GM03348 (cell line): Measurements from ENCODE around the gene CCDC7.
A peak's percentile ranks its signal among the peaks of the same experiment; 100 is the strongest.
"Not testable (repeated sequence)": the region's sequence is repeated elsewhere in the genome, so short reads cannot be mapped to it uniquely, and the experiment has no call there.

Experiments used
- DNase-seq: peaks from one replicate; pipeline ENCODE4 v3.0.0; 2012; ENCODE audit warnings: low spot score

Gene CCDC7

GRCh38 chr10:32699683-32700082, 253.7 kb downstream of the CCDC7 start:
- DNase-seq = not testable (repeated sequence)

DNA sequence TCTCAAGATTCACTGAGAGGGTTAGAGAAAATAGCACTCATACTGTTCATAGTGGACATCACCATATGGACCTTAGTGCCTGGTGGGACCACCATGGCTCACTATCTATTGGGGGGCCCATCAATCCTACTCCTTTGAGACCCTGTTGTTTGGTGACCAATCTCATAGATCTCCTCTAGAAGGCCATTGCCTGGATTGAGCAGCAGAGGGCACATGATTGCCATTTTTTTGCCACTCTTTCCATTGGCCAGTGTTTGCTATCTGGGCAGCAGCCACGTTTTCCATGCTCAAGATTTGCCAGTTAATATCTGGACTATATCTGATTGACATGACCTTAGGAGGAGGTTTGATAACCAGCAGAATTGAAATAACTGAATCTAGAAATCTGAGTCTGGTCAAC, 267.6 kb downstream of the CCDC7 start:
- no peak for DNase-seq

DNA sequence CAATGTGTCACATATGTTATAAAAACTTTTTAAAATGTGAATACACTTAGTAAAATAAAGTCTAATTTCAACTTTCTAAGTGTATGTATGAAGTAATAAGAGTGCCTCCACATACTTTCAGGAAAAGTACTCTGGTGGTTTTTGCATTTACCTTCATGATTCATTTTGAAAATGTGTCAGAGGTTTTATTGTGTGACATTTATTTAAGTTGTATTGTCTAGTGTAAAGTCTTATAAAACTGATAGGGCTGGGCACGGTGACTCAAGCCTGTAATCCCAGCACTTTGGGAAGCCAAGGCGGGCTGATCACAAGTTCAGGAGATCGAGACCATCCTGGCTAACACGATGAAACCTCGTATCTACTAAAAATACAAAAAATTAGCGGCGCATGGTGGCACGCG, 285.6 kb downstream of the CCDC7 start:
- no peak for DNase-seq

DNA sequence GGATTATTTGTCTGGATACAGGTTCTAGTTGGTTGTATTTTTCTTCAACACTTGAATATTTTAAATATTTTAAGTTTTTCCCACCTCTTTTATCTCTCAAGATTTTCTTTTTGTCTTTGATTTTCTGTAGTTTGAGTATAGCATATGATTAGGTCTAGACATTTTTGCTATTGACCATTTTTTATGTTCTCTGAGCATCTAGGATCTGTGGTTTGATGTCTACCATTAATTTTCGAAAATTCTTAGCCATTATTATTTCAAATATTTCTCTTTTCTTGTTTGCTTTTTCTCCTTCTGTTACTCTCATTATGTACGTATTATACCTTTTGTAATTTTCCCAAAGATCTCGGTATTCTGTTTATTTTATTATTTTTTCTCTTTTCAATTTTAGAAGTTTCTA, 293.0 kb downstream of the CCDC7 start:
- no peak for DNase-seq

- no peak for DNase-seq
Observed at GRCh38 chr10:32744321-32744720, 298.4 kb downstream of the CCDC7 start.

DNA sequence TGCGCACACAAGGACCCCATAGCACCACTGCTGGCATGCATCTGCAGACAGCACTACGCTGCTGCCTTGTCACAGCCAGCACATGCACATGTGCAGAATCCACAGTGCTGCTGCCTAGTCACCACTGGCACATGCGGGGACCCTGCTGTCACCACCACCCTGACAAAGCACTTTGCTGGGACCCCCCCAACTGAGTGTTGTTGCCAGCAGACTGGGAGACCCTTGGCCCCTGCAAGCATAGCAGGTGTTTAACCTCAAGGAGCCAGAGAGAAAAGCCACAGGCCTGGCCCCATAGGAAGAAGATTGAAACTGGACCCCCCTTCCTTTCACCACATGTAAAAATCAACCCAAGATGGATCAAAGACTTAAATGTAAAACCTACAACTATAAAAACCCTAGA, 300.9 kb downstream of the CCDC7 start:
- DNase-seq = peak; percentile 2

GRCh38 chr10:32751582-32751981, 305.6 kb downstream of the CCDC7 start:
- no peak for DNase-seq

DNA sequence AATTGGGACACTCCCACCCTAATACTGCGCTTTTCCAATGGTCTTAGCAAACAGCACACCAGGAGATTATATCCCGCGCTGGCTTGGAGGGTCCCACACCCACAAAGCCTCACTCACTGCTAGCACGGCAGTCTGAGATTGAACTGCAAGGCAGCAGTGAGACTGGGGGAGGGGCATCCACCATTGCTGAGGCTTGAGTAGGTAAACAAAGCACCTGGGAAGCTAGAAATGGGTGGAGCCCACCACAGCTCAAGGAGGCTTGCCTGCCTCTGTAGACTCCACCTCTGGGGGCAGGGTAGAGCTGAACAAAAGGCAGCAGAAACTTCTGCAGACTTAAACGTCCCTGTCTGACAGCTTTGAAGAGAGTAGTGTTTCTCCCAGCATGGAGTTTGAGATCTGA, 309.0 kb downstream of the CCDC7 start:
- DNase-seq = not testable (repeated sequence)

- no peak for DNase-seq
Observed at GRCh38 chr10:32771217-32771616, 325.3 kb downstream of the CCDC7 start.

- DNase-seq = no peak
Observed at GRCh38 chr10:32773105-32773504, 327.2 kb downstream of the CCDC7 start.

DNA sequence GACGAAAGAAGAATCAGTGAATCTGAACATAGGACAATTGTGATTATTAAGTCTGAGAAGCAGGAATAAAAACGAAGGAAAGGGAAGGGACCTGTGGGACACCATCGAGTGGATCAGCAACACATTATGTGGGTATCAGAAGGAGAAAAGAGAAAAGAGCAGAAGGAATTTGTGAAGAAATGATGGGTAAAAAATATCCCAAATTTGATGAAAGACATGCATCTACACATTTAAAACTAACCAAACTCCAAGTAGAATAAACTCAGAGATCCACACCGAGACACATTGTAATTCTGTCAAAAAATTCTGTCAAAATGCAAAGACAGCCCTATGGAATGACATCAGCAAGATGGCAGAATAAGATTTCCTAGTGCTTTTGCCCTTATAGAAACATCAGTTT, 341.0 kb downstream of the CCDC7 start:
- no peak for DNase-seq

DNA sequence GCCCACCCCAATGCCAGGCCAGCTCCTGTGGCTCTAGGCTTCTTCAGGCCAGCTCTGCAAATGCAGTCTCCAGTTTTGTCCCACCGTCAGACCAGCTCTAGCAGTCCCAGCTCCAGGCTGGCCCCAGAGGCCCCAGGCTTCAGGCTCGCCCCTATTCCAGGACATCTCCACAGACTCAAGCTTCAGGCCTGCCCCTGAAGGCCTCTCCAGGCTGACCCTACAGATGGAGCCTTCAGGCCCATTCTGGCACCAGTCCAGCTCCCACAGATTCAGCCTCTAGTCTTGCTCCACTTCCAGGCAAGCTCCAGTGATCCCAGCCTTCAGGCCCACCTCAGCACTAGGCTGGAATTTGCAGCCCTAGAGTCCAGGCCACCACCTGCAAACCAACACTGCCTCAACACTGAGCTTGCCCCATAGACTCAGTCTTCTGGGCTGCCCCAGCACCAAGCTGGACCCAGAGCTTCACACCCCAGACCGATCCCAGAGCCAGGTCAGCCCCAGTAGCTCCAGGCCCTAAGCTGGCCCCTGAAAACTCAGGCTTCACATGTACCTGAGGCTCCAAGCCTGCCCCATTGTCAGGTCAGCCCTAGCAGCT, 341.8 kb downstream of the CCDC7 start:
- DNase-seq = no peak

DNA sequence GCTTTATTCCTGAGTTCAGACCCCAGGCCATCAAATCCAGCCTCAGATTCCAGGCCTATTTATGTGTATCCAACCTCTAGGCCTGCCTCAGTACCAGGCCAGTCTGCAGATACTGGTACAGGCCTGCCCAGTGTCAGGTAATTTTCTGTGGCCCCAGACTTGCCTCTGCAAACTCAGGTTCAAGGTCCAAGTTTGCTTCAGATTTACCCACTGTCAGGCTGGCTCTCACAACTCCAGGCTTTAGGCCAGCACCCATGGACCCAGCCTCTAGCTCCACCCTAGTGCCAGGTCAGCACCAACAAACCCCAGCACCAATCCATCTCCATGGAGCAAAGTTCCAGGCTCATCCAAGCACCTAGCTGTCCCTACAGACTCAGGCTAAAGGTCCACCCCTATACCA, 342.4 kb downstream of the CCDC7 start:
- no peak for DNase-seq

DNA sequence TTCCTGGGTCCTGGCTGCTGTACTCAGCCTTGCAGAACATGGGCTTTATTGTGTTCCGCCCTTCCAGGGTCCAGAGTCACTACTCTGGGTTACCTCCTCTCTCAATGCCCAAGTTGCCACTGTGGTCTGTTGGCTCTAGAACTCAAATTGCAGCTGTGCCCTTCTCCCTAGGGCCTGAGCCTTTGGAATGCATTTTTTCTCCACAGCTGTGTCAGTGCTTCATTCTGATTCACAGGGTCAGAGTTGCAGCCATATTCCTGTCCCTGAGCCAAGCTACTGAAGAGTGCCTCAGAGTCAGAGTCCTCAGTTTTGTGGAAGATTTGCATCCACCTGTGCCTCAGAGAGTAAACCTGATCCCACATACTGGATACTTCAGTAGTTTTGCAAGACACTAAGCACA, 344.5 kb downstream of the CCDC7 start:
- peak; percentile 56 for DNase-seq

- DNase-seq = no peak
Observed at GRCh38 chr10:32793033-32793432, 347.1 kb downstream of the CCDC7 start.

DNA sequence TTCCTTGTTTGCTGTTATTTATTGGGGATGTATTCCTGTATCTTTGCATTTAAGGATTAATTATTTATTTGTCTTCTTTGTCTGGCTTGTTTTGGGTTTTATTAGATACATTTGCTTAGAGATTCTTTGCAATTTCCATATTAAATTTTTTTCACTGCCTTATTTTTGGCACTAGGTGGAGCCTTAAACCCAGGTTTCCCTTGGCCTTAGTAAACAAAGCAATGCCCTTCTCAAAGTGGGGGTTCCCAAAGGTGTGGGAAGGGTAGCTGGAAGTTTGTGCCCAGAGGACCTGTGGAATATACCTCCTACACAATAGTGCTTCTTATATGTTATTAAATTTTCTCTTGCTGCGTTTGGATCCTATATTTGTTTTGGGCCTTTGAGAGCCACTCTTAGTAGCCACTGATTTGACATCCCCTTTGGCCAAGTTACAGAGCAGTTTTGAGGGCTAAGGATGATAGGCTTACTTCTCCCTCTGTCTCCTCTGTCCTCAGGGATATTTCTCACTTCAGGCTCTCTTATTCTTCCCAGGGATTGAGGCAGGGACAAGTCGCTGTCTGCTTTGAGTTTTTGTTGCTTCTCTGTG, 349.8 kb downstream of the CCDC7 start:
- DNase-seq = peak; percentile 43

GRCh38 chr10:32797393-32797792, 351.5 kb downstream of the CCDC7 start:
- not testable (repeated sequence) for DNase-seq

GRCh38 chr10:32846974-32847373, 401.0 kb downstream of the CCDC7 start:
- DNase-seq = no peak

- no peak for DNase-seq
Observed at GRCh38 chr10:32851301-32851700, 405.4 kb downstream of the CCDC7 start.

- no peak for DNase-seq
Observed at GRCh38 chr10:32854435-32854834, 408.5 kb downstream of the CCDC7 start.

DNA sequence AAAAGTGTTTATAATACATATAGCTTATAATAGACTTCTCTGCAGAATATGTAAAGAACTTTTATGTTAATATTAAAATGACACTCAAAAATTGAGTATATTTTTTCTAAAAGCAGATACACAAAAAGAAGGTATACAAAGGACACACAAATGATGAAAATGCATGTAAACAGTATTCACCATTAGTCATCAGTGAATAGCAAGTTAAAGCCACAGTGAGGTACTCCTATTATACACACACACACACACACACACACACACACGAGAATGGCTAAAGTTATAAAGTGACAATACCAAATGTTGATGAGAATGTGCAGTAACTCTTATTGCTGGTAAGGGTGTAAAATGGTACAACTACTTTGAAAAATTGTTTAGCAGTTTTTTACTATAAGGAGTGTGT, 419.2 kb downstream of the CCDC7 start:
- DNase-seq = no peak

GRCh38 chr10:32877915-32878314, 432.0 kb downstream of the CCDC7 start:
- DNase-seq = no peak

GRCh38 chr10:32878646-32879045, 432.7 kb downstream of the CCDC7 start:
- no peak for DNase-seq

GRCh38 chr10:32882076-32882475, 436.1 kb downstream of the CCDC7 start:
- DNase-seq = no peak
